ENCODE measurements around the gene HNRNPC.
"Not testable (repeated sequence)": the region's sequence is repeated elsewhere in the genome, so short reads cannot be mapped to it uniquely, and the experiment has no call there.

DNA sequence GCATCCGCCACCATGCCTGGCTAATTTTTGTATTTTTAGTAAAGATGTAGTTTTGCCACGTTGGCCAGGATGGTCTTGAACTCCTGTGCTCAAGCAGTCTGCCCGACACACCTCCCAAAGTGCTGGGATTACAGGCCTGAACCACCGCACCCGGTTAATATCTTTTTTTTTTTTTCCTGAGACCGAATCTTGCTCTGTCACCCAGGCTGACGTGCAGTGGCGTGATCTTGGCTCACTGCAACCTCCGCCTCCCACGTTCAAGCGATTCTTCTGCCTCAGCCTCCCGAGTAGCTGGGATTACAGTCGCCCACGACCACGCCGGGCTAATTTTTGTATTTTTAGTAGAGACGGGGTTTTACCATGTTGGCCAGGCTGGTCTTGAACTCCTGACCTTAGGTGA, 3.4 kb upstream of the HNRNPC start:
- TF ChIP-seq, protein P1, sequence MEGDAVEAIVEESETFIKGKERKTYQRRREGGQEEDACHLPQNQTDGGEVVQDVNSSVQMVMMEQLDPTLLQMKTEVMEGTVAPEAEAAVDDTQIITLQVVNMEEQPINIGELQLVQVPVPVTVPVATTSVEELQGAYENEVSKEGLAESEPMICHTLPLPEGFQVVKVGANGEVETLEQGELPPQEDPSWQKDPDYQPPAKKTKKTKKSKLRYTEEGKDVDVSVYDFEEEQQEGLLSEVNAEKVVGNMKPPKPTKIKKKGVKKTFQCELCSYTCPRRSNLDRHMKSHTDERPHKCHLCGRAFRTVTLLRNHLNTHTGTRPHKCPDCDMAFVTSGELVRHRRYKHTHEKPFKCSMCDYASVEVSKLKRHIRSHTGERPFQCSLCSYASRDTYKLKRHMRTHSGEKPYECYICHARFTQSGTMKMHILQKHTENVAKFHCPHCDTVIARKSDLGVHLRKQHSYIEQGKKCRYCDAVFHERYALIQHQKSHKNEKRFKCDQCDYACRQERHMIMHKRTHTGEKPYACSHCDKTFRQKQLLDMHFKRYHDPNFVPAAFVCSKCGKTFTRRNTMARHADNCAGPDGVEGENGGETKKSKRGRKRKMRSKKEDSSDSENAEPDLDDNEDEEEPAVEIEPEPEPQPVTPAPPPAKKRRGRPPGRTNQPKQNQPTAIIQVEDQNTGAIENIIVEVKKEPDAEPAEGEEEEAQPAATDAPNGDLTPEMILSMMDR (conservative IDR thresholded peaks at IDR 0.05; ENCODE audit: low read length), result not testable (repeated sequence)
- TF ChIP-seq EZH2phosphoT487 (IDR thresholded peaks at IDR 0.05; ENCODE audit: borderline replicate concordance), result not testable (repeated sequence)

All from Loucy (cell line).